SU-DHL-6 (cell line): Measurements from ENCODE around the gene ALK.

Experiments
- EZH2phosphoT487 ChIP-seq: fragments of 200-600 bp; sonication (generic), shearing (Covaris generic); conservative IDR thresholded peaks from 2 replicates; pipeline ENCODE4 v1.6.1; 2018; ENCODE audit warnings: mild to moderate bottlenecking, antibody characterized with exemption, low read length, moderate library complexity, mixed read lengths
- TF ChIP-seq, protein P1 (sequence below): fragments of 200-600 bp; sonication (generic); IDR thresholded peaks from one replicate; pipeline ENCODE4 v1.5.1; 2017; ENCODE audit warnings: antibody characterized with exemption, mild to moderate bottlenecking, low read length, moderate library complexity; ENCODE audit not compliant: insufficient read depth, poor library complexity, severe bottlenecking

DNA sequence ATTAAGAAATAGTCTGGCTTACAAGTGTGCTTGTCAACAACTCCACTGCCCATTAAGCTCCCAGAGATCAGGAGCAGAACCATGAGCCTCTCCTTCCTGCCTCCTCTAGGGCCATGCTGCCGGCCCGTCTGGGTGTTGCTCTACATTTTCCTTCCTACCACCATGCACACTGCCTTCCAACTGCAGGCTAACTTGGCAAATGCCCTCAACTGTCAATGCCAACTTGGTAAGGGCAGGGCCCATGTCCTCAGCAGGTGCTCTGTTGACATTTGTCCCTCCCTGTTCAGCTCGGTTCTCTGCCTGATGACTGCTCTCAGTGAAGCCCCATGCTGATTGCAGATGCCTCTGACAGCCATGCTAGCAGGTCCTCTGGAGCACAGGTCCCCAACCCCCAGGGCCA is 345.2 kb downstream of the ALK start:
- TF ChIP-seq, protein P1, sequence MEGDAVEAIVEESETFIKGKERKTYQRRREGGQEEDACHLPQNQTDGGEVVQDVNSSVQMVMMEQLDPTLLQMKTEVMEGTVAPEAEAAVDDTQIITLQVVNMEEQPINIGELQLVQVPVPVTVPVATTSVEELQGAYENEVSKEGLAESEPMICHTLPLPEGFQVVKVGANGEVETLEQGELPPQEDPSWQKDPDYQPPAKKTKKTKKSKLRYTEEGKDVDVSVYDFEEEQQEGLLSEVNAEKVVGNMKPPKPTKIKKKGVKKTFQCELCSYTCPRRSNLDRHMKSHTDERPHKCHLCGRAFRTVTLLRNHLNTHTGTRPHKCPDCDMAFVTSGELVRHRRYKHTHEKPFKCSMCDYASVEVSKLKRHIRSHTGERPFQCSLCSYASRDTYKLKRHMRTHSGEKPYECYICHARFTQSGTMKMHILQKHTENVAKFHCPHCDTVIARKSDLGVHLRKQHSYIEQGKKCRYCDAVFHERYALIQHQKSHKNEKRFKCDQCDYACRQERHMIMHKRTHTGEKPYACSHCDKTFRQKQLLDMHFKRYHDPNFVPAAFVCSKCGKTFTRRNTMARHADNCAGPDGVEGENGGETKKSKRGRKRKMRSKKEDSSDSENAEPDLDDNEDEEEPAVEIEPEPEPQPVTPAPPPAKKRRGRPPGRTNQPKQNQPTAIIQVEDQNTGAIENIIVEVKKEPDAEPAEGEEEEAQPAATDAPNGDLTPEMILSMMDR: no peak
- TF ChIP-seq EZH2phosphoT487: no peak
